Body of pancreas (tissue), 4 donors: ENCODE data around the gene ANTXR2. TPM values are rescaled to one million over a fixed set of nuclear protein-coding genes. Genes with fewer than 3 reads are reported as not detected.

Source experiments
- ATAC-seq: fragments of 150-250 bp; one replicate; pipeline ENCODE4 v1.9.1; 2016
- DNase-seq, 4 donors: peaks; one replicate each; pipeline ENCODE4 v3.0.0-alpha.2; 2019
- H3K27ac ChIP-seq, 4 donors: fragments of 200-600 bp; sonication (generic); 1 replicate in 3 of 4; 2 replicates in 1 of 4; pipeline versions ENCODE4 v1.5.1 to v1.6.1; 2016 to 2019; ENCODE audit warnings: mild to moderate bottlenecking in 1 of 4, mixed read lengths in 1 of 4, moderate library complexity in 1 of 4
- H3K27me3 ChIP-seq, 2 donors: fragments of 200-600 bp; sonication (generic); one replicate each; pipeline ENCODE4 v1.6.0; 2016; ENCODE audit warnings: mild to moderate bottlenecking in 1 of 2
- H3K36me3 ChIP-seq, 2 donors: fragments of 200-600 bp; sonication (generic); replicated peaks in 1 of 2; 2 replicates each; pipeline ENCODE4 v1.5.1; 2016; ENCODE audit warnings: low read depth in 2 of 2; ENCODE audit not compliant: insufficient read depth in 1 of 2
- H3K4me1 ChIP-seq: fragments of 200-600 bp; sonication (generic); one replicate; pipeline ENCODE4 v1.6.0; 2016
- H3K4me3 ChIP-seq, 2 donors: fragments of 200-600 bp; sonication (generic); 1 replicate in 1 of 2; 2 replicates in 1 of 2; pipeline ENCODE4 v1.5.1; 2016 to 2019
- H3K9me3 ChIP-seq, 3 donors: fragments of 200-600 bp; sonication (generic); 1 replicate in 2 of 3; 2 replicates in 1 of 3; pipeline ENCODE4 v1.5.1; 2016
- POLR2A ChIP-seq, 3 donors: fragments of 450-650 bp; IDR thresholded peaks; one replicate each; pipeline ENCODE4 v1.6.1; 2016; ENCODE audit warnings: antibody characterized with exemption in 3 of 3, mild to moderate bottlenecking in 2 of 3
- WGBS, 2 donors: methylation state at CpG; one replicate each; pipeline ENCODE4 v1.1.5; 2017; 5-methylcytosine and 5-hydroxymethylcytosine counted together
- intact Hi-C: fragments of 100-400 bp; cut with DNase I; formaldehyde crosslinking; loops from one replicate; pipeline ENCODE4 v1.15.1; 2023
- total RNA-seq, 2 donors: library from RNA; depleted of rRNA; stranded (reverse); fragments of >200 nt; gene quantifications; one replicate each; pipeline ENCODE4 v1.1.0, GENCODE V29; 2016
- TF ChIP-seq, protein P1 (sequence below), 7 experiments: fragments of 450-650 bp in 4 of 7; fragments of 200-600 bp in 3 of 7; sonication (generic) in 3 of 7; IDR thresholded peaks; one replicate each; pipeline ENCODE4 v1.5.1; 2016 to 2019; ENCODE audit warnings: antibody characterized with exemption in 7 of 7

The ANTXR2 gene
- total RNA-seq, 2 donors from 2014 or later, result 16.9 to 34.6 TPM

DNA sequence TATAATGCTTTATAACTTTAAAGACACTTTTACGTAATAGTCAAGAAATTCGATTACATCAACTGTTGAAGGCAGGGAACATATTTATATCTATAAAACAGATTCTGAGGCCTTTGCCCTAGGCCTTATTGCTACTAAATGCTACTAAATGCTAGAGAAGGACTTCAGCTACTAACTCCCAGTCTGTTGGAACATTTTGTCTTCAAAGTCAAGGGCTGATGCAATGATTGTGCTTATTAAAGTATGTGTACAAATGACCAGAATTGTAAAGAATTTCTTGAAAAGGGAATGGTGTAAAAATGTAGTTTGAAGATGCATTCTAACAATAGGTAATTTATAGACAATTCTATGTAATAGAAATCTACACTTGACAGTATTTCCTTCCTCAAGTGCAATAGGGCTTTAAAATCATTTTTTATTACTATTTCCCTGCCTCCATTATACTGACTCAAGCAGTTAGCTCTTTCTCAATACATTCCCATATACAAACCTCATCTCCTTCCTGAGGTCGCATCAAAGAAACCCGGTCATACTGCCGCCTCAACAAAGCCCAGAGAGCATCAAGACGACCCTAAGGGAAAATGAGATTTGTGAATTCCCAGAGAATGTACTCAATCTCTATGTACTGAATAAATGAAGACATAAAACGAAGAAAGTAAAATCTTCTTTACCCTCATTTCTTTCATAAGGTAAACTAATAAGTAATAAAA lies 95.7 kb downstream of the ANTXR2 start:
- H3K27me3 ChIP-seq, result no peaks in the 10 kb centered on the region
- H3K36me3 ChIP-seq, result no peaks in the 10 kb centered on the region
- intact Hi-C loops, result no loop called here
- no peak overlapping the region for H3K27ac ChIP-seq
- TF ChIP-seq POLR2A (IDR thresholded peaks at IDR 0.05), result no peak
- TF ChIP-seq, protein P1, sequence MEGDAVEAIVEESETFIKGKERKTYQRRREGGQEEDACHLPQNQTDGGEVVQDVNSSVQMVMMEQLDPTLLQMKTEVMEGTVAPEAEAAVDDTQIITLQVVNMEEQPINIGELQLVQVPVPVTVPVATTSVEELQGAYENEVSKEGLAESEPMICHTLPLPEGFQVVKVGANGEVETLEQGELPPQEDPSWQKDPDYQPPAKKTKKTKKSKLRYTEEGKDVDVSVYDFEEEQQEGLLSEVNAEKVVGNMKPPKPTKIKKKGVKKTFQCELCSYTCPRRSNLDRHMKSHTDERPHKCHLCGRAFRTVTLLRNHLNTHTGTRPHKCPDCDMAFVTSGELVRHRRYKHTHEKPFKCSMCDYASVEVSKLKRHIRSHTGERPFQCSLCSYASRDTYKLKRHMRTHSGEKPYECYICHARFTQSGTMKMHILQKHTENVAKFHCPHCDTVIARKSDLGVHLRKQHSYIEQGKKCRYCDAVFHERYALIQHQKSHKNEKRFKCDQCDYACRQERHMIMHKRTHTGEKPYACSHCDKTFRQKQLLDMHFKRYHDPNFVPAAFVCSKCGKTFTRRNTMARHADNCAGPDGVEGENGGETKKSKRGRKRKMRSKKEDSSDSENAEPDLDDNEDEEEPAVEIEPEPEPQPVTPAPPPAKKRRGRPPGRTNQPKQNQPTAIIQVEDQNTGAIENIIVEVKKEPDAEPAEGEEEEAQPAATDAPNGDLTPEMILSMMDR (IDR thresholded peaks at IDR 0.05), result no peak
- ATAC-seq (no peak), DNase-seq (no peak)
- no peak overlapping the region for H3K4me3 ChIP-seq
- 90 to 96% methylated on average over 7 of the region's 7 CpGs for WGBS, 2 donors
- H3K4me1 ChIP-seq, result no peaks in the 10 kb centered on the region
- H3K9me3 ChIP-seq, result no peaks in the 10 kb centered on the region

DNA sequence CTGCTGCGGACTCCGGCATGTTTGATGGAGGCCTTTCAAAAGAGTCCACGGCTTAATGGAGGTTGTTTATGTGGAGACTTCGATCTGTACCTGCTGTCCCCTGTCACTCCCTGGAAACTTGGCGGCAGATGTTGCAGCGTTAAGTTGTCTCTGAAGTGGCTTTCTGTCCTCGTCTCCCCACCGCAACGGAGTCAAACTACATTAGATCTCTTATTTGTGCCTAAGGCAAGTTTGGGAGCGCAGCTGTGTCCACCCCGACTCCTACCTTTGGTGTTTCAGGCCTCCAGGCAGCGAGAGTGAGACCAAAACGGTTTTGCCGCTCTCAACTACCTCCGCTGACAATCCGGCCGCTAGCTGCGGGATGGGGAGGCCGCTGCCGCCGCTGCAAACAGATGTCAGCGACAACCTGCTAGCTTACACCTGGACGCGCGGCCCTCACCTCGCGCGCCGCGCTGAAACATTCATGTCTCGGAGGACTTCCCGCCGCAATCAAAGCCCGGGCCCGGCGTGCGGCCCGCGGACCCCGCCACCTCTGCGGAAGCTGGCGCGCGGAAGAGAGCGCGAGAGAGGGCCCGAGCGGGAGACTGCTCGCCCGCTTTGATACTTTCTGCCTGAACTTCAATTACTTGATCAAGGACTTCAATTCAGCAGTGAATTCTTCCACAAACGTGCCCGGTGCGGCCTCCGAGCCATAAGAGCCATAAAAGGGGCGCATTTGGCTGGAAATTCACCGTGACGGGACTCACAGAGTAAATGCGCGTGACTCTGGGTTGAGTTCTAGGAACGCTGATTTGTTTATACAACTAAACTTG lies 108.4 kb downstream of the ANTXR2 start:
- H3K9me3 ChIP-seq, result no peaks in the 10 kb centered on the region
- H3K4me3 ChIP-seq, result no peak overlapping the region
- TF ChIP-seq POLR2A (IDR thresholded peaks at IDR 0.05), result no peak
- TF ChIP-seq, protein P1 (IDR thresholded peaks at IDR 0.05), result no peak
- H3K27ac ChIP-seq, result no peak overlapping the region
- WGBS, 2 donors, result 66 to 74% methylated on average over 45 to 60 of the region's 60 CpGs
- H3K36me3 ChIP-seq, result no peaks in the 10 kb centered on the region
- no peaks in the 10 kb centered on the region for H3K27me3 ChIP-seq
- no peak for DNase-seq
- intact Hi-C loops, result no loop called here
- no peaks in the 10 kb centered on the region for H3K4me1 ChIP-seq
- ATAC-seq, result no peak

DNA sequence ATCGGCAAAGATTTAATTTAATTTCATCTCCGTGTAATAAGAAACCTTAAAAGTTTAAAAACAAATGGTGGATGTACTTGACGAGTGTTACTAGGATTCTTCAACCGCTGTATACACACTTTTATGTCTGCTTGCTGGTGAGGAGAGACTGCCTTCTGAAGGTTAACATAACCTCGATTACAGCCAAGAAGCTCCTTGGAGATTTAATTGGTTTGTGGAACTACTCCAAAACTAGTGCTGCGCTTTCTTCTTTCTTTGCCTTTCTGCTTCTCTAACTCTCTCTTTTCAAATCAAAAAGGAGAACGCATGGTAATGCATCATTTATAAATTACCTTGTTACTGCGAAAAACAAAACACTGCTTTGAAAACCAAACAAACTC lies 109.0 kb downstream of the ANTXR2 start:
- H3K27ac ChIP-seq, result no peak overlapping the region
- no peak for DNase-seq
- ATAC-seq, result no peak
- H3K36me3 ChIP-seq, result no peaks in the 10 kb centered on the region
- no peaks in the 10 kb centered on the region for H3K27me3 ChIP-seq
- H3K4me1 ChIP-seq, result no peaks in the 10 kb centered on the region
- H3K4me3 ChIP-seq, result no peak overlapping the region
- 89 to 90% methylated on average over 8 of the region's 8 CpGs for WGBS, 2 donors
- no peaks in the 10 kb centered on the region for H3K9me3 ChIP-seq
- TF ChIP-seq POLR2A (IDR thresholded peaks at IDR 0.05), result no peak
- TF ChIP-seq, protein P1 (IDR thresholded peaks at IDR 0.05), result no peak
- intact Hi-C loops, result no loop called here

DNA sequence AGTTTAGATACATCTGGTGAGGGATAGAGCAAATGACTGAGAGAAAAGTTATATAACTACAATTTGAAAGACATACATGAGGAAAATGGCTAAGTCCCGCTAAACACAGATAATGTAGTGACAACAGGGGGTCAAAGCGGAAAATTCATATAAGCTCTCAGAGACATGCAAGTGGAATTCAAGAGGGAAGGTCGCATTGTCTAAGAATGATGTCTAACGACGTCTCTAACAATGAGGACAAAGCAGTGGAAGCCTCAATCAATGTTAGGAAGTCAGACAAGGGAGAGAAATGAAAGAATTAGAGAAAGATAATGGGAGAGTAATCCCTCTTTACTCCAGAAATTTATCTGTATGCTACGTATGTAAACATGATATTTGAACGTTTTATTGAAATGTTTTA lies 113.4 kb downstream of the ANTXR2 start:
- 86% methylated on average over 7 of the region's 7 CpGs for WGBS, 2 donors
- no peaks in the 10 kb centered on the region for H3K27me3 ChIP-seq
- TF ChIP-seq POLR2A (IDR thresholded peaks at IDR 0.05), result no peak
- TF ChIP-seq, protein P1 (IDR thresholded peaks at IDR 0.05), result no peak
- H3K36me3 ChIP-seq, result no peaks in the 10 kb centered on the region
- no peak overlapping the region for H3K27ac ChIP-seq
- intact Hi-C loops, result no loop called here
- H3K9me3 ChIP-seq, result no peaks in the 10 kb centered on the region
- DNase-seq (no peak), ATAC-seq (no peak)
- no peak overlapping the region for H3K4me3 ChIP-seq
- no peaks in the 10 kb centered on the region for H3K4me1 ChIP-seq
